GM13976 (cell line): ENCODE data around the gene APOB.

Source experiments
- DNase-seq: peaks from one replicate; pipeline ENCODE4 v3.0.0; 2012; ENCODE audit warnings: low spot score
- in situ Hi-C: fragments of 300-500 bp; cut with MboI; formaldehyde crosslinking; loops from one replicate; pipeline ENCODE4 v1.12.0; 2022; ENCODE audit warnings: low sequenced_read_pairs, mixed read lengths, inconsistent platforms; ENCODE audit not compliant: unreplicated experiment
- TF ChIP-seq, protein P1 (sequence below): IDR thresholded peaks from 2 replicates; pipeline ENCODE4 v1.5.1; 2012; ENCODE audit warnings: borderline replicate concordance, mild to moderate bottlenecking; ENCODE audit not compliant: insufficient read depth; ENCODE audit errors: extremely low read depth, missing control alignments, control extremely low read depth

The APOB gene

DNA sequence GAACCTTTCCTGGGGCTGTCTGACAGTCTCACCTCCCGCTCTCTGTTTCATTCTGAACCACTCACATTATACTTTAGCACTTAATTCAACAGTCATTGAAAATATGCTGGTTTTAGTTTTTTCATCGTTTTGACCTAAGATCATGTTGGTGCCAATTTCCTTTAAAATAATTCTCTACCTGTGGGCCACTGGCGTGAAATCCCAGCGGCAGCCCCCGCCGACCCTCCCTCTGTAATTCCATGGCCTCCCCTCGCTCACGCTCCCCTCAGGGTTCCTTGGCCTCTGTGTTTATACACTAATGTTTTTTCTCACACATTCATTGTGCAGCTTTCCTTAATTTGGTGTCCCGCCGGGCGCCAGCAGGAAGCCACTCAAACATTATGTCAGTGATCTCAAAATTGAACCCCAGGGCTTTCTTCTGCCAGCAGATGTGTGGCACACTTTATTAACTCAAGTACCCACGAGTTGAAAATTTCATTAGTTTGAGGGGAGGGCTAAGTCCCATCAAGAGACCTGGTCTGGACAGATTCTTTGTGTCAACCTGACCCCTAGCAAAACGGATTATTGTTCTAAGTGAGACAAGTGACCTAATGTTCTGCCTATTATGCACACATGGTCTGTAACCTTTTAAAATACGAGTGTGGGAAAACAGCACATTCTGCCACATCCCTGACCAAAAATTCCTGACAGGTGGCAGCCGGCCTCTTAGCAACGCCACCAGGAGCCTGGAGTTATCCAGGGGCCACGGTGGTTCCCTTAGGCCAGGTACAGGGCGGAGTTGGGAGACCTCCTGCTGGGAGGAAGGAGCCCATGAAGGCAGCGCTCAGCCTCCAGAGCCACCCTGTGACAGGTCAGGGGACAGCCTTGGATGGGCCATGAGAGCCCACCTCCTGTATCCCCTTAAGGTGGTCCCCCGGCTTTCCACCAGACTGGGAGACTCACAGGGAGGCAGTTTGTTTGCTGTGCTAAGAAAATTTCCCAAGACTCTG is 53.1 kb downstream of the APOB start:
- in situ Hi-C loops: no loop called here
- TF ChIP-seq, protein P1, sequence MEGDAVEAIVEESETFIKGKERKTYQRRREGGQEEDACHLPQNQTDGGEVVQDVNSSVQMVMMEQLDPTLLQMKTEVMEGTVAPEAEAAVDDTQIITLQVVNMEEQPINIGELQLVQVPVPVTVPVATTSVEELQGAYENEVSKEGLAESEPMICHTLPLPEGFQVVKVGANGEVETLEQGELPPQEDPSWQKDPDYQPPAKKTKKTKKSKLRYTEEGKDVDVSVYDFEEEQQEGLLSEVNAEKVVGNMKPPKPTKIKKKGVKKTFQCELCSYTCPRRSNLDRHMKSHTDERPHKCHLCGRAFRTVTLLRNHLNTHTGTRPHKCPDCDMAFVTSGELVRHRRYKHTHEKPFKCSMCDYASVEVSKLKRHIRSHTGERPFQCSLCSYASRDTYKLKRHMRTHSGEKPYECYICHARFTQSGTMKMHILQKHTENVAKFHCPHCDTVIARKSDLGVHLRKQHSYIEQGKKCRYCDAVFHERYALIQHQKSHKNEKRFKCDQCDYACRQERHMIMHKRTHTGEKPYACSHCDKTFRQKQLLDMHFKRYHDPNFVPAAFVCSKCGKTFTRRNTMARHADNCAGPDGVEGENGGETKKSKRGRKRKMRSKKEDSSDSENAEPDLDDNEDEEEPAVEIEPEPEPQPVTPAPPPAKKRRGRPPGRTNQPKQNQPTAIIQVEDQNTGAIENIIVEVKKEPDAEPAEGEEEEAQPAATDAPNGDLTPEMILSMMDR: no peak
- DNase-seq: no peak

DNA sequence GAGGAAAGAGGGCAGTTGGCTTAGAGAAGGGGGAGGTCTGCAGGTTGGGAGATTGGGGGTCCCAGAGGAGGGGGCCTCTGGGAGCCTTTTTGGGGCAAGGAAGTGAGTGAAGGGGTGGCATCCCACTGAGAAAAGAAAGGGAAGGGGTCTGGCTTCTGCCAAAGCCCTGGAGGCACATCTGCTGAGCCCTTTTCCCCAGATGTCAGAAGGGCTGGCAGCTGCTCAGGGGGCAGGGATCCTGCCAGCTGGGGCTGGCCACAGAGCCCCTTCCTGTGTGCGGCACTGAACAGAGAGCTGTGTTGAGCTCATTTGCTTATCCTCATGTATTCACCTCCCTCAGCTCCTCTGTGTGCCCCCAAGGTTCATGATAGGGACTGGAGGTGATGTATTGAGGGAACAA is 54.5 kb downstream of the APOB start:
- TF ChIP-seq, protein P1: no peak
- in situ Hi-C loops: no loop called here
- no peak for DNase-seq

DNA sequence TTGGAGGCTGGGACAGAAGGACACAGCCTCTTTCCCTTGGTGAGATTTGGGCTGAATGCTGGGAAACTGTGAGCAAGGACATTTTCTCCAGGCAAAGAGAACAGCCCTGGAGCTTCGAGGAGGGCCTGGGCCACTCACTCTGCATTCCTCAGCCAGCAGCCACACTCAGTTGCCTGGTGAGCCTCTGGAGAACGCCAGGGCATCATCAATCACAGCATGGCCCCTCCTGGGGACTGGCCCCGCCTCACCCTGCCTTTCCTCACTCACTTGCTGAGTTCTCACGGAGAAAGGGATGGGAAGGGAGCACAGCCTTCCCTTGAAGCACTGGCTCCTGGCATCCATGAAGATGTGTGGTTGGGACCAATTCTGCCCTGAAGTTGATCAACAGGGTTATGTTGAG is 55.0 kb downstream of the APOB start:
- in situ Hi-C loops: no loop called here
- DNase-seq: no peak
- TF ChIP-seq, protein P1: no peak

DNA sequence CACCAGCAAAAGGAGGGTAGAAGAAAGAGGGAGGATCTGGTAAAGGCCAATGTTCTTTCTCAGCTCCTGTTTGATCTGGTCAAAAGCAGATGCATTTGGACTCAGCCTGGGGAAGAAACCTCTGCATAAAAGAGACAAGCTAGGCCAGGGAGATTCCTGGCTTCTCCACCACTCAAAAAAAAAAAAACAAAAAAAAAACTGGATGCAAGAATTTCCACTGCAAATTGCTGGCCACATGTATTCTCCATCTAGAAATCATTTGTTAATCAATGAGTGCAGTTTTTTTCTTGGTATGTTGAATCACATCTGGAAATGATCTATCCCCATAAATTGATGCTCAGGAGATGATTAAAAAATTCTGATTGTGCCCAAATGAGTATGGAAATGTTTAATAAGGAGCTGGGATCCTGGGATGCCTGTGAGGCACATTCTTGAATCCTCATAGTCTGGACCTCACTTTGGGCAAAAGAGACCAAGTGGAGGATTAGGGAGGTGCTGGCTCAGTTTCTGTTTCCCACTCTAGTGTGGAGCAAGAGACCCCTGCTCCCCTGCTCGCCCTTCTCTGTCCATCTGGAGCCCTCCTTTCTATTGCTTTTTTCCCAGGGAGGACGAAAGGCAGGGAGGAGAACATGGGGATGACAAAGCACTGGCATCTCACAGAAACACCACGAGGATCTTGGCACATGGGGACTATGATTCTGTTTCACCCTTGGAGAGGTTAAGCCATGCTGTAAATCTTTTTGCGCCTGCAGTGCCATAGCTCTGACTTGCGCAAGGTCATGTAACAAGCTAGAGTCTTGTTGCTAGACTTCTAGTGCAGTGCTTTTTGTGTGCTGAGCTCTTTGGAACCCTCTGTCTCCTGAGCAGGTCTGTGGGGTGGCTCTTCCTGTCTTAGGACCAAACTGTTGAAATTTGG is 57.6 kb downstream of the APOB start:
- DNase-seq: no peak
- TF ChIP-seq, protein P1: no peak
- in situ Hi-C loops: no loop called here

DNA sequence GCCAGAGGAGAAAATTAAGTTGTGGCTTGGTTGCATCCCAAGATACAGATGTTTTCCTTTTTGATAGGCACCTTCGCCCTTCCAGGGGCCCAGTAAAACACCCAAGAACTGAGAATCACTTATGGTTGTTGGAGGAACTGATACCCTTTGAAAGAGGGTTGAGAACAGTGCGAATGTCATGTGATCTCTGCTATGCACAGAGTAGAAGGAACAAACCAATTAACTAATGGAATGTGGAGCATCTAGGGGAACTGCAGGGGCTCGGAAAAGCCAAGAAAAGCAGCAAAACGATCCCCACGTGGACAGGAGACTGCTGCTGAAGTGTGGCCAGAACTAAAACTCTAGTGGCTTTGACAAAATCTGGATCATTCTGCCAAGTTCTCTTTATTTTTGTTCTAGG is 58.8 kb downstream of the APOB start:
- no peak for DNase-seq
- in situ Hi-C loops: no loop called here
- TF ChIP-seq, protein P1: no peak

DNA sequence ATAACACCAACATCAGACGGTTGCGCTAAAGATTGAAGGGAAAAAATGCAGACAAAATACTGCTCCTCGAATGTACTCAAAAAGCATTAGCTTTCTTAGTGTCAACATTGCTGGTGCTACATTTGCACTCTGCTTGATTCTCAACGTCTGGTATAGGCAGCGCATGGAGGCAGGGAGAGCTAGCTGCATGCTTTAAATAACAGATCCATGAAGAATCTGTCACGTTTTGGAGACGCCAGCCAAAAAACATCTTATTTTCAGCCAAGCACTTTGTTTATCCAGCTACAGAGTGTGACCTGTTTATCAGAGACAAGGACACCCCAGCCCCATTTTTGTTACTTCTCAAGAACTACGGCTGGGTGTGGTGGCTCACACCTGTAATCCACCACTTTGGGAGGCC is 59.5 kb downstream of the APOB start:
- in situ Hi-C loops: no loop called here
- TF ChIP-seq, protein P1: no peak
- DNase-seq: no peak
